Small intestine (tissue), 7 donors: ENCODE measurements around the gene TBC1D12. TPM values are rescaled to one million over a fixed set of nuclear protein-coding genes. Genes with fewer than 3 reads are reported as not detected.
A peak's percentile ranks its signal among the peaks of the same experiment; 100 is the strongest.
"Not testable (repeated sequence)": the region's sequence is repeated elsewhere in the genome, so short reads cannot be mapped to it uniquely, and the experiment has no call there.

ENCODE experiments used
- DNase-seq, 2 donors: peaks; one replicate each; pipeline versions ENCODE4 v3.0.0 to v3.0.0-alpha.2; 2013
- FAIRE-seq: peaks from 2 replicates; lab custom pipeline; 2012; peaks lifted over from hg19 to GRCh38; lab: Jason Lieb, UNC
- H3K27ac ChIP-seq, 3 donors: one replicate each; pipeline ENCODE4 v1.5.1; 2013; ENCODE audit warnings: low read length in 2 of 3, mild to moderate bottlenecking in 2 of 3, control low read depth in 1 of 3, inconsistent platforms in 1 of 3, low read depth in 1 of 3, moderate library complexity in 1 of 3
- H3K27me3 ChIP-seq, 3 donors: one replicate each; pipeline ENCODE4 v1.6.1; 2013; ENCODE audit warnings: low read length in 3 of 3, inconsistent platforms in 1 of 3; ENCODE audit not compliant: control insufficient read depth in 3 of 3, insufficient read depth in 3 of 3
- H3K36me3 ChIP-seq, 3 donors: one replicate each; pipeline ENCODE4 v1.6.1; 2013; ENCODE audit warnings: low read length in 3 of 3, inconsistent platforms in 1 of 3, low read depth in 1 of 3, mild to moderate bottlenecking in 1 of 3, moderate library complexity in 1 of 3; ENCODE audit not compliant: control insufficient read depth in 3 of 3, insufficient read depth in 2 of 3
- H3K4me1 ChIP-seq, 3 donors: one replicate each; pipeline ENCODE4 v1.6.1; 2013; ENCODE audit warnings: low read length in 2 of 3, inconsistent platforms in 1 of 3, low read depth in 1 of 3, mild to moderate bottlenecking in 1 of 3, moderate library complexity in 1 of 3; ENCODE audit not compliant: control insufficient read depth in 3 of 3, insufficient read depth in 2 of 3
- H3K4me3 ChIP-seq, 3 donors: one replicate each; pipeline ENCODE4 v1.5.1; 2013; ENCODE audit warnings: low read length in 3 of 3, control low read depth in 1 of 3, inconsistent platforms in 1 of 3, low read depth in 1 of 3, mild to moderate bottlenecking in 1 of 3, moderate library complexity in 1 of 3
- H3K9me3 ChIP-seq, 2 donors: one replicate each; pipeline ENCODE4 v1.6.1; 2013; ENCODE audit warnings: low read depth in 1 of 2, low read length in 1 of 2; ENCODE audit not compliant: control insufficient read depth in 2 of 2, insufficient read depth in 1 of 2
- WGBS, 3 donors: extraction: QIAGEN DNeasy Blood & Tissue Kit; methylation state at CpG; one replicate each; pipeline ENCODE4 v1.1.7; 2013; 5-methylcytosine and 5-hydroxymethylcytosine counted together
- polyA plus RNA-seq, 4 donors: library from polyadenylated mRNA; stranded (reverse) in 3 of 4; unstranded in 1 of 4; fragments of 200-250 nt in 3 of 4; fragments of 120-200 nt in 1 of 4; gene quantifications; one replicate each; pipeline versions ENCODE4 v1.2.1 to v1.2.3, GENCODE V29; 2013
- donor health status: healthy with polysubstance abuse.
- donor health status: control.
- donor health status: control.
- donor health status: Bipolar disorder and iron deficiency.
- donor health status: healthy.

Gene TBC1D12
- polyA plus RNA-seq, 4 donors, result 6.4 to 17.7 (median 13.3) TPM

GRCh38 chr10:94500063-94500462 is 97.7 kb downstream of the TBC1D12 start:
- no peak for DNase-seq
- Histone ChIP-seq H3K4me3 (no peak overlapping the region), H3K9me3 (no peaks in the 10 kb centered on the region), H3K36me3 (peaks cover 0 to 20% (median 0%) of the 10 kb centered on the region in 3 donors), H3K27ac (no peak overlapping the region), H3K4me1 (no peaks in the 10 kb centered on the region), H3K27me3 (no peaks in the 10 kb centered on the region)
- WGBS, 3 donors, result 75 to 85% (median 80%) methylated on average over 5 of the region's 5 CpGs
- FAIRE-seq, result no peak

- no peaks in the 10 kb centered on the region for H3K4me1 ChIP-seq
- H3K36me3 ChIP-seq, result peaks cover 0 to 33% (median 0%) of the 10 kb centered on the region in 3 donors
- FAIRE-seq (no peak), DNase-seq (no peak)
- 89 to 91% (median 90%) methylated on average over 5 of the region's 5 CpGs for WGBS, 3 donors
- no peak overlapping the region for H3K4me3 ChIP-seq
- no peaks in the 10 kb centered on the region for H3K9me3 ChIP-seq
- no peak overlapping the region for H3K27ac ChIP-seq
- H3K27me3 ChIP-seq, result no peaks in the 10 kb centered on the region
These were observed 119.2 kb downstream of the TBC1D12 start for GRCh38 chr10:94521276-94522250.

GRCh38 chr10:94524146-94524545 is 121.8 kb downstream of the TBC1D12 start:
- peaks cover 0 to 26% (median 0%) of the 10 kb centered on the region in 3 donors for H3K36me3 ChIP-seq
- H3K27ac ChIP-seq, result no peak overlapping the region
- FAIRE-seq (no peak), DNase-seq (no peak)
- WGBS, 3 donors, result 81 to 91% (median 88%) methylated on average over 7 of the region's 7 CpGs
- no peaks in the 10 kb centered on the region for H3K27me3 ChIP-seq
- no peaks in the 10 kb centered on the region for H3K9me3 ChIP-seq
- no peaks in the 10 kb centered on the region for H3K4me1 ChIP-seq
- no peak overlapping the region for H3K4me3 ChIP-seq

DNA sequence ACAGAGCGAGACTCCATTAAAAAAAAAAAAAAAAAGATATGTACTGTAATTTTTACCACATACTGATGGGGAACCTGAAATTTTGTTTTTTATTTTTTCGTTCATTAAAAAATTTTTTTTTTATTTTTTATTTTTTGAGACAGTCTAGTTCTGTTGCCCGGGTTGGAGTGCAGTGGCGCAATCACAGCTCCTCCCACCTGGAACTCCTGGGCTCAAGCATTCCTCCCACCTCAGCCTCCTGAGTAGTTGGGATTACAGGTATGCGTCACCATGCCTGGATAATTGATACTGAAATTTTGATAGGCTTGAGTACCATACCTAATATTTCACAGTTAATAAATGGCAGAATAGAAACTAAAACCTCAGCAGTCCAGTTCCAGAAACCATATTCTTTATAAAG is 122.4 kb downstream of the TBC1D12 start:
- no peaks in the 10 kb centered on the region for H3K27me3 ChIP-seq
- 96 to 98% (median 98%) methylated on average over 5 of the region's 5 CpGs for WGBS, 3 donors
- no peak overlapping the region for H3K27ac ChIP-seq
- H3K4me3 ChIP-seq, result no peak overlapping the region
- peaks cover 0 to 26% (median 0%) of the 10 kb centered on the region in 3 donors for H3K36me3 ChIP-seq
- DNase-seq (no peak), FAIRE-seq (no peak)
- no peaks in the 10 kb centered on the region for H3K9me3 ChIP-seq
- no peaks in the 10 kb centered on the region for H3K4me1 ChIP-seq

DNA sequence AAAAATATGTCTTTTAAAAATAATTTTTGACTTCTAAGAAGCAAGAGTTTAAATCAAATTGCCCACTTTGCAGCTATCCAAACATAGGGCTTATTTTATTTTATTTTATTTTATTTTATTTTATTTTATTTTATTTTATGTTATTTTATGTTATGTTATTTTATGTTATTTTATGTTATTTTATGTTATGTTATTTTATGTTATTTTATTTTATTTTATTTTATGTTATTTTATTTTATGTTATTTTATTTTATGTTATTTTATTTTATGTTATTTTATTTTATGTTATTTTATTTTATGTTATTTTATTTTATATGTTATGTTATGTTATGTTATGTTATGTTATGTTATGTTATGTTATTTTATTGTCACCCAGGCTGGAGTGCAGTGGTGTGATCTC is 129.2 kb downstream of the TBC1D12 start:
- peak; percentile 99 for FAIRE-seq
- not testable (repeated sequence) for H3K4me3 ChIP-seq, DNase-seq, H3K27ac ChIP-seq, H3K9me3 ChIP-seq, H3K27me3 ChIP-seq, H3K4me1 ChIP-seq
- peaks cover 0 to 11% (median 0%) of the 10 kb centered on the region in 3 donors for H3K36me3 ChIP-seq

GRCh38 chr10:94533027-94533426 is 130.7 kb downstream of the TBC1D12 start:
- FAIRE-seq, result no peak
- no peaks in the 10 kb centered on the region for H3K9me3 ChIP-seq
- 91 to 98% (median 96%) methylated on average over 1 of the region's 1 CpG for WGBS, 3 donors

DNA sequence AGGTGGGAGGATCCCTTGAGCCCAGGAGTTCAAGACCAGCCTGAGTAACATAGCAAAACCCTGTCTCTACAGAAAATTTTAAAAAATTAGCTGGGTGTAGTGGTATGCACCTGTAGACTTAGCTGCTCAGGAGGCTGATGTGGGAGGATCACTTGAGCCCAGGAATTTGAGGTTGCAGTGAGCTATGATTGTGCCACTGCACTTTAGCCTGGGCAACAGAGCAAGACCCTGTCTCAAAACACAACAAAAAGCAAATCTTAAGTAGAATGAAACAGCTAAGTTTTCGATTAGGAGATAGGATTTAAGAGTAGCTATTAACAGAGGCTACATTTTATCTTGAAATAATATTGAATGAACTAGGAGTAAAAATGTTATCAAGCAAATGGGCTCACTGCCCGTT is 139.9 kb downstream of the TBC1D12 start:
- H3K36me3 ChIP-seq, H3K9me3 ChIP-seq, H3K27ac ChIP-seq, H3K27me3 ChIP-seq, DNase-seq, FAIRE-seq, H3K4me3 ChIP-seq, H3K4me1 ChIP-seq: not testable (repeated sequence)
- WGBS, 3 donors, result 71 to 90% (median 72%) methylated on average over 2 of the region's 2 CpGs

More at GRCh38 chr10:94533027-94533426, 130.7 kb downstream of the TBC1D12 start:
- no peak overlapping the region for H3K27ac ChIP-seq
- no peaks in the 10 kb centered on the region for H3K4me1 ChIP-seq
- H3K4me3 ChIP-seq, result no peak overlapping the region
- H3K36me3 ChIP-seq, result peaks cover 0 to 11% (median 0%) of the 10 kb centered on the region in 3 donors
- H3K27me3 ChIP-seq, result no peaks in the 10 kb centered on the region
- no peak for DNase-seq

- Histone ChIP-seq H3K4me3 (peak within 1 kb of the TSS; percentile 65 to 85 (median 79)), H3K27me3 (no peaks in the 10 kb centered on the region), H3K4me1 (no peaks in the 10 kb centered on the region), H3K36me3 (peaks cover 0 to 2% (median 0%) of the 10 kb centered on the region in 3 donors), H3K9me3 (no peaks in the 10 kb centered on the region), H3K27ac (peak within 1 kb of the TSS; percentile 57 to 93 (median 76))
- FAIRE-seq (no peak), DNase-seq (peak; percentile 81 to 92)
- WGBS, 3 donors, result 0 to 1% (median 0%) methylated on average over 47 to 48 of the region's 48 CpGs
These were observed 143.2 kb downstream of the TBC1D12 start, which contains the start of gene HELLS for GRCh38 chr10:94545391-94546048. HELLS (plus strand) TSS chr10:94545788; CDS start chr10:94545922, 134 bp downstream.
